Natural killer cell (primary cell): Measurements from ENCODE around the gene ASH1L. TPM values are rescaled to one million over a fixed set of nuclear protein-coding genes. Genes with fewer than 3 reads are reported as not detected.
A peak's percentile ranks its signal among the peaks of the same experiment; 100 is the strongest.
"Not testable (repeated sequence)": the region's sequence is repeated elsewhere in the genome, so short reads cannot be mapped to it uniquely, and the experiment has no call there.

Experiments used
- ATAC-seq, 3 donors: fragments of 150-1000 bp in 2 of 3; fragments of 200-7000 bp in 1 of 3; cut with Tn5 transposase; 1 replicate in 1 of 3; 2 replicates in 2 of 3; pipeline ENCODE4 v1.10.0; 2021; ENCODE audit warnings: mild to moderate bottlenecking in 2 of 3, moderate library complexity in 2 of 3
- DNase-seq, 2 donors: peaks; one replicate each; pipeline versions ENCODE4 v3.0.0 to v3.0.0-alpha.2; 2013 to 2021; ENCODE audit warnings: mixed read lengths in 1 of 2
- H3K27ac ChIP-seq: one replicate; pipeline ENCODE4 v1.5.1; 2013; ENCODE audit warnings: mild to moderate bottlenecking, low read length
- H3K27me3 ChIP-seq: one replicate; pipeline ENCODE4 v1.6.1; 2013; ENCODE audit warnings: low read length; ENCODE audit not compliant: control insufficient read depth, insufficient read depth
- H3K36me3 ChIP-seq: one replicate; pipeline ENCODE4 v1.6.1; 2013; ENCODE audit warnings: low read length; ENCODE audit not compliant: control insufficient read depth, insufficient read depth
- H3K4me1 ChIP-seq: one replicate; pipeline ENCODE4 v1.6.1; 2013; ENCODE audit warnings: low read length; ENCODE audit not compliant: control insufficient read depth, insufficient read depth
- H3K4me3 ChIP-seq: one replicate; pipeline ENCODE4 v1.5.1; 2013; ENCODE audit warnings: low read length
- H3K9me3 ChIP-seq: one replicate; pipeline ENCODE4 v1.6.1; 2013; ENCODE audit warnings: low read length; ENCODE audit not compliant: control insufficient read depth, insufficient read depth
- H3K27ac Mint-ChIP-seq, 2 donors: one replicate each; pipeline ENCODE4 v1.8.0; 2022; ENCODE audit warnings: mild to moderate bottlenecking in 2 of 2, mixed read lengths in 2 of 2, moderate library complexity in 1 of 2
- H3K27me3 Mint-ChIP-seq, 2 donors: one replicate each; pipeline ENCODE4 v1.8.0; 2022; ENCODE audit warnings: low read depth in 2 of 2, mixed read lengths in 2 of 2
- H3K36me3 Mint-ChIP-seq: one replicate; pipeline ENCODE4 v1.8.0; 2022; ENCODE audit warnings: mixed read lengths
- H3K4me1 Mint-ChIP-seq, 2 donors: one replicate each; pipeline ENCODE4 v1.8.0; 2022; ENCODE audit warnings: mixed read lengths in 2 of 2
- H3K4me3 Mint-ChIP-seq: one replicate; pipeline ENCODE4 v1.8.0; 2022; ENCODE audit warnings: mild to moderate bottlenecking, moderate library complexity, mixed read lengths
- H3K9me3 Mint-ChIP-seq, 2 donors: one replicate each; pipeline ENCODE4 v1.8.0; 2022; ENCODE audit warnings: mixed read lengths in 2 of 2
- CTCF ChIP-seq: fragments of 200-600 bp; IDR thresholded peaks from one replicate; pipeline ENCODE4 v1.8.0; 2022; ENCODE audit warnings: antibody characterized with exemption
- WGBS: methylation state at CpG from one replicate; pipeline ENCODE4 v1.1.7; 2013; ENCODE audit warnings: missing lambda C conversion rate; ENCODE audit not compliant: insufficient coverage; 5-methylcytosine and 5-hydroxymethylcytosine counted together
- intact Hi-C: fragments of 100-400 bp; cut with micrococcal nuclease; formaldehyde crosslinking; loops from one replicate; pipeline ENCODE4 v1.14.2; 2022
- total RNA-seq, 4 donors: library from RNA; stranded (reverse); fragments of 120-200 nt in 1 of 4; gene quantifications; one replicate each; pipeline versions ENCODE4 v1.2.3 to v1.2.4, GENCODE V29; 2013 to 2022

The ASH1L gene
- total RNA-seq, 3 donors from 2014 or later (not counting 1 experiment from before 2014, with no cell fraction given) = 82.2 to 99.5 (median 91.9) TPM

DNA sequence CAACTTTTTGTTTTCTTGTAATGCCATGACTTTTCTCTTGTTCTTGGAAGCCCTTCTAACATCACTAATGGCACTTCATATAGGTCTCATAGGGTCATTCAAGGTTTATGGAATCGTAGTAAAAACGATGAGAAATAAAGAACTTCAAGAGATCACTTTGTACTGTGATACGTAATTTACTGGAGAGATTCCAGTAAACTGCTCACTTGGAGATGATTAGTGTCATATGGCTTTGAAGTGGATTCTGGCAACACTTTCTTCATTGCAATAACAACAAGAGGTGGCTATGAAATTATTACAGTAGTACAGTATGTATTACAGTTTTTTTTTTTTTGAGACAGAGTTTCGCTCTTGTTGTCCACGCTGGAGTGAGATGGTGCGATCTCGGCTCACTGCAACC is 138.5 kb downstream of the ASH1L start:
- ATAC-seq = no peak
- H3K4me1 Mint-ChIP-seq = peaks cover 6 to 11% of the 10 kb centered on the region in 2 donors

DNA sequence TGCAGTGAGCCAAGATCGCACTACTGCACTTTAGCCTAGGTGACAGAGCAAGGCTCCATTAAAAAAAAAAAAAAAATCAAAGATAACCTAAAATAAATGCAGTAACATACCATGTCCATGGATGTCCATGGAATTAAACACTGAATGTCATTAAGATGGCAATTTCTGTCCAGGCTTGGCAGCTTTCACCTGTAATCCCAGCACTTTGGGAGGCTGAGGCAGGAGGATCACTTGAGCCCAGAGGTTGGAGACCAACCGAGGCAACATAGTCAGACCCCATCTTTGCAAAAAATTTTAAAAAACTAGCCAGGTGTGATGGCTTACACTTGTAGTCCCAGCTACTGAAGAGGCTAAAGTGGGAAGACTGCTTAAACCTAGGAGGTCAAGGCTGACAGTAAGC is 141.8 kb downstream of the ASH1L start:
- WGBS = 87% methylated on average over 2 of the region's 2 CpGs
- TF ChIP-seq CTCF = no peak
- peaks cover 6 to 28% of the 10 kb centered on the region in 2 donors for H3K4me1 Mint-ChIP-seq
- H3K4me3 ChIP-seq = no peak overlapping the region
- H3K4me3 Mint-ChIP-seq = no peak overlapping the region
- H3K27me3 Mint-ChIP-seq = no peaks in the 10 kb centered on the region
- ATAC-seq (no peak), DNase-seq (no peak)
- no peaks in the 10 kb centered on the region for H3K9me3 Mint-ChIP-seq
- H3K27ac Mint-ChIP-seq = no peak overlapping the region
- H3K27me3 ChIP-seq = no peaks in the 10 kb centered on the region
- H3K36me3 ChIP-seq = peaks cover 3% of the 10 kb centered on the region
- intact Hi-C loops = no loop called here
- no peaks in the 10 kb centered on the region for H3K4me1 ChIP-seq
- H3K27ac ChIP-seq = no peak overlapping the region
- no peaks in the 10 kb centered on the region for H3K36me3 Mint-ChIP-seq
- no peaks in the 10 kb centered on the region for H3K9me3 ChIP-seq

More for the DNA sequence above, 138.5 kb downstream of the ASH1L start:
- H3K4me3 ChIP-seq = no peak overlapping the region
- intact Hi-C loops = no loop called here
- H3K4me1 ChIP-seq = no peaks in the 10 kb centered on the region
- DNase-seq = no peak
- WGBS = over 99% methylated on average over 7 of the region's 7 CpGs
- no peak for TF ChIP-seq CTCF
- no peaks in the 10 kb centered on the region for H3K27me3 ChIP-seq
- no peaks in the 10 kb centered on the region for H3K9me3 Mint-ChIP-seq
- no peak overlapping the region for H3K27ac Mint-ChIP-seq
- H3K27me3 Mint-ChIP-seq = no peaks in the 10 kb centered on the region
- peaks cover 3% of the 10 kb centered on the region for H3K36me3 ChIP-seq
- H3K4me3 Mint-ChIP-seq = no peak overlapping the region
- H3K27ac ChIP-seq = no peak overlapping the region
- H3K9me3 ChIP-seq = no peaks in the 10 kb centered on the region
- no peaks in the 10 kb centered on the region for H3K36me3 Mint-ChIP-seq

DNA sequence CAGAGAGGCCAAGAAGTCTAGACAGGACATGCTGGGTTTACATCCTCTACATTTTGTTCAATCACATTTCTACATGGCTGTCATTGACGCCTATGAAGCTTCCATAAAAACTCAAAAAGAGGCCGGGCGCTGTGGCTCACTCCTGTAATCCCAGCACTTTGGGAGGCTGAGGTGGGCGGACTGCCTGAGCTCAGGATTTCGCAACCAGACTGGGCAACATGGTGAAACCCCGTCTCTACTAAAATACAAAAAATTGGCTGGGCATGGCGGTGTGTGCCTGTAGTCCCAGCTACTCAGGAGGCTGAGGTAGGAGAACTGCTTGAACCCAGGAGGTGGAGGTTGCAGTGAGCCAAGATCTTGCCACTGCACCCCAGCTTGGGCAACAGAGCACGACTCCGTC is 150.8 kb downstream of the ASH1L start:
- H3K4me3 Mint-ChIP-seq, H3K27ac Mint-ChIP-seq, H3K9me3 Mint-ChIP-seq, H3K4me1 Mint-ChIP-seq, H3K27ac ChIP-seq, H3K27me3 ChIP-seq, H3K4me3 ChIP-seq, H3K27me3 Mint-ChIP-seq, DNase-seq, intact Hi-C loops, H3K4me1 ChIP-seq, H3K36me3 Mint-ChIP-seq, ATAC-seq, H3K9me3 ChIP-seq: not testable (repeated sequence)
- peaks cover 27% of the 10 kb centered on the region for H3K36me3 ChIP-seq
- 95% methylated on average over 9 of the region's 9 CpGs for WGBS

DNA sequence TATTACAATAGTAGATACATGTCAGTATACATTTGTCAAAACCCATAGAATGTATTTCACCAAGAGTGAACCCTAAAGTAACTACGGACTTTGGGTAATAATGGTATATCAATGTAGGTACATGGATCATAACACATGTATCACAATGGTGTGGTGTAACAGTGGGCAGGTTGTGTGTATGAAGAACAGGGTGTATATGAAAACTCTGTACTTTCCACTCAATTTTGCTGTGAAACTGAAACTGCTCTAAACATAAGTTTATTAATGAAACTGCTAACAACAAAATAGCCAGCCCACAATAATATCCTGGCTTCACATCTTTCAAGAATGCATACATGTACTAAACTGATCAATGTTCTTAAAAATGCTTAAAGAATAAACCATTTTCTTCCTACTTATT is 151.7 kb downstream of the ASH1L start:
- intact Hi-C loops = no loop called here
- H3K27ac ChIP-seq = no peak overlapping the region
- H3K36me3 Mint-ChIP-seq = peaks cover 7% of the 10 kb centered on the region

More for the DNA sequence above, 151.7 kb downstream of the ASH1L start:
- no peak for ATAC-seq
- Mint-ChIP-seq H3K4me3 (no peak overlapping the region), H3K4me1 (no peaks in the 10 kb centered on the region), H3K27me3 (no peaks in the 10 kb centered on the region), H3K9me3 (no peaks in the 10 kb centered on the region), H3K27ac (peak overlapping the region in 1 of 2 donors; percentile 22)
- Histone ChIP-seq H3K36me3 (peaks cover 27% of the 10 kb centered on the region), H3K9me3 (no peaks in the 10 kb centered on the region), H3K4me3 (no peak overlapping the region), H3K27me3 (no peaks in the 10 kb centered on the region), H3K4me1 (no peaks in the 10 kb centered on the region)
- no peak for DNase-seq
- no peak for TF ChIP-seq CTCF
- WGBS = 100% methylated on average over 1 of the region's 1 CpG
